Lower lobe of right lung (tissue), 2 donors: ENCODE data around the gene FITM2. TPM values are rescaled to one million over a fixed set of nuclear protein-coding genes. Genes with fewer than 3 reads are reported as not detected.
"Not testable (repeated sequence)": the region's sequence is repeated elsewhere in the genome, so short reads cannot be mapped to it uniquely, and the experiment has no call there.

ENCODE experiments used
- ATAC-seq, 2 donors: fragments of 200-7000 bp; cut with Tn5 transposase; one replicate each; pipeline ENCODE4 v1.9.1; 2020 to 2022; ENCODE audit warnings: mild to moderate bottlenecking in 2 of 2, moderate library complexity in 2 of 2
- DNase-seq: peaks from one replicate; pipeline ENCODE4 v3.0.0-alpha.2; 2020
- H3K27ac ChIP-seq: fragments of 200-600 bp; one replicate; pipeline ENCODE4 v1.8.0; 2022
- H3K27me3 ChIP-seq: fragments of 200-600 bp; one replicate; pipeline ENCODE4 v1.8.0; 2022; ENCODE audit warnings: low read depth
- H3K36me3 ChIP-seq: fragments of 200-600 bp; one replicate; pipeline ENCODE4 v1.8.0; 2022; ENCODE audit warnings: mild to moderate bottlenecking
- H3K4me1 ChIP-seq: fragments of 200-600 bp; one replicate; pipeline ENCODE4 v1.8.0; 2022
- H3K4me3 ChIP-seq: fragments of 200-600 bp; one replicate; pipeline ENCODE4 v1.8.0; 2022; ENCODE audit warnings: mild to moderate bottlenecking
- H3K9me3 ChIP-seq: fragments of 200-600 bp; one replicate; pipeline ENCODE4 v1.8.0; 2022
- CTCF ChIP-seq: fragments of 200-600 bp; IDR thresholded peaks from one replicate; pipeline ENCODE4 v1.8.0; 2022; ENCODE audit warnings: antibody characterized with exemption, mild to moderate bottlenecking
- intact Hi-C: fragments of 100-400 bp; cut with DNase I; formaldehyde crosslinking; loops from one replicate; pipeline ENCODE4 v1.11.0; 2022
- total RNA-seq: library from RNA; stranded (reverse); fragmentation: NEBNext Ultra II Directional; extraction: Animal tissue kit (Norgen Biotek cat#: 25700); gene quantifications from one replicate; pipeline ENCODE4 v1.2.1, GENCODE V29; 2021
- donor health status: DM: no; HTN: yes; CAD: no; lungs with severe emphysema.

FITM2 gene
- total RNA-seq, 1 donor from 2014 or later = 9.3 TPM

- ATAC-seq (peak; percentile 90 to 93), DNase-seq (no peak)
- H3K36me3 ChIP-seq = peaks cover 12% of the 10 kb centered on the region
Measured at GRCh38 chr20:44302026-44302669, 8.9 kb downstream of the FITM2 start.

GRCh38 chr20:44301285-44301684 lies 9.7 kb downstream of the FITM2 start:
- Histone ChIP-seq H3K36me3 (peaks cover 4% of the 10 kb centered on the region), H3K27ac (no peak overlapping the region), H3K4me3 (no peak overlapping the region), H3K4me1 (no peaks in the 10 kb centered on the region), H3K9me3 (no peaks in the 10 kb centered on the region), H3K27me3 (no peaks in the 10 kb centered on the region)
- no peak for DNase-seq
- no peak for TF ChIP-seq CTCF
- ATAC-seq = no peak
- intact Hi-C loops = no loop called here

More at GRCh38 chr20:44302026-44302669, 8.9 kb downstream of the FITM2 start:
- no peak overlapping the region for H3K4me3 ChIP-seq
- TF ChIP-seq CTCF = no peak
- H3K27me3 ChIP-seq = no peaks in the 10 kb centered on the region
- no peaks in the 10 kb centered on the region for H3K9me3 ChIP-seq
- intact Hi-C loops = no loop called here
- no peaks in the 10 kb centered on the region for H3K4me1 ChIP-seq
- H3K27ac ChIP-seq = no peak overlapping the region

DNA sequence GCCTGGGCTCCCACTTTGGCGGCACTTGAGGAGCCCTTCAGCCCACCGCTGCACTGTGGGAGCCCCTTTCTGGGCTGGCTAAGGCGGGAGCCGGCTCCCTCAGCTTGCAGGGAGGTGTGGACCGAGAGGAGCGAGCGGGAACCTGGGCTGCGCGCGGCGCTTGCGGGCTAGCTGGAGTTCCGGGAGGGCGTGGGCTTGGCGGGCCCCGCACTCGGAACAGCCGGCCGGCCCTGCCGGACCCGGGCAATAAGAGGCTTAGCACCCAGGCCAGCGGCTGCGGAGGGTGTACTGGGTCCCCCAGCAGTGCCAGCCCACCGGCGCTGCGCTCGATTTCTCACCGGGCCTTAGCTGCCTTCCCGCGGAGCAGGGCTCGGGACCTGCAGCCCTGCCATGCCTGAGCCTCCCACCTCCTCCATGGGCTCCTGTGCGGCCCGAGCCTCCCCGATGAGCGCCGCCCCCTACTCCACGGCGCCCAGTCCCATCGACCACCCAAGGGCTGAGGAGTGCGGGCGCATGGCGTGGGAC lies 11.9 kb downstream of the FITM2 start:
- H3K4me3 ChIP-seq, ATAC-seq, H3K36me3 ChIP-seq, DNase-seq, intact Hi-C loops, H3K4me1 ChIP-seq, H3K9me3 ChIP-seq, H3K27me3 ChIP-seq, H3K27ac ChIP-seq: not testable (repeated sequence)

GRCh38 chr20:44297721-44298120 lies 13.3 kb downstream of the FITM2 start:
- ATAC-seq = no peak
- H3K4me1 ChIP-seq = peaks cover 6% of the 10 kb centered on the region
- no peak overlapping the region for H3K27ac ChIP-seq
- intact Hi-C loops = no loop called here
- no peaks in the 10 kb centered on the region for H3K27me3 ChIP-seq
- H3K36me3 ChIP-seq = no peaks in the 10 kb centered on the region
- no peak for DNase-seq
- H3K9me3 ChIP-seq = no peaks in the 10 kb centered on the region
- H3K4me3 ChIP-seq = no peak overlapping the region
- TF ChIP-seq CTCF = no peak

GRCh38 chr20:44296011-44296410 lies 15.0 kb downstream of the FITM2 start:
- peaks cover 6% of the 10 kb centered on the region for H3K4me1 ChIP-seq
- no peak overlapping the region for H3K27ac ChIP-seq
- ATAC-seq = peak; percentile 77 to 93

More at GRCh38 chr20:44296011-44296410, 15.0 kb downstream of the FITM2 start:
- Histone ChIP-seq H3K9me3 (no peaks in the 10 kb centered on the region), H3K36me3 (no peaks in the 10 kb centered on the region), H3K27me3 (no peaks in the 10 kb centered on the region), H3K4me3 (no peak overlapping the region)
- no peak for TF ChIP-seq CTCF
- peak; percentile 77 for DNase-seq
- intact Hi-C loops = no loop called here
